Activated CD8-positive, alpha-beta T cell treated with anti-CD3 and anti-CD28 coated beads for 36 hours (primary cell): ENCODE data around the gene ZMYND8. TPM values are rescaled to one million over a fixed set of nuclear protein-coding genes. Genes with fewer than 3 reads are reported as not detected.
"Not testable (repeated sequence)": the region's sequence is repeated elsewhere in the genome, so short reads cannot be mapped to it uniquely, and the experiment has no call there.

Experiments used
- ATAC-seq: fragments of 200-7000 bp; cut with Tn5 transposase; one replicate; pipeline ENCODE4 v1.10.0; 2021; ENCODE audit warnings: mild to moderate bottlenecking, moderate library complexity
- CTCF ChIA-PET: fragments of 350-600 bp; sonication (Branson Sonifier 250); formaldehyde crosslinking; loops from one replicate; lab custom pipeline; 2021; ENCODE audit warnings: antibody characterized with exemption; lab: Charles Lee
- POLR2A ChIA-PET: fragments of 350-600 bp; sonication (Branson Sonifier 250); formaldehyde crosslinking; loops from one replicate; lab custom pipeline; 2021; ENCODE audit warnings: antibody characterized with exemption; lab: Charles Lee
- DNase-seq: peaks from one replicate; pipeline ENCODE4 v3.0.0-alpha.2; 2020
- H3K27ac Mint-ChIP-seq: one replicate; pipeline ENCODE4 v1.8.0; 2021; ENCODE audit warnings: mild to moderate bottlenecking, mixed read lengths
- H3K27me3 Mint-ChIP-seq: one replicate; pipeline ENCODE4 v1.8.0; 2021; ENCODE audit warnings: mixed read lengths
- H3K36me3 Mint-ChIP-seq: one replicate; pipeline ENCODE4 v1.8.0; 2021; ENCODE audit warnings: low read depth, mixed read lengths
- H3K4me1 Mint-ChIP-seq: one replicate; pipeline ENCODE4 v1.8.0; 2021; ENCODE audit warnings: low read depth, mixed read lengths
- H3K4me3 Mint-ChIP-seq: one replicate; pipeline ENCODE4 v1.8.0; 2021; ENCODE audit warnings: mild to moderate bottlenecking, moderate library complexity, mixed read lengths
- H3K9me3 Mint-ChIP-seq: one replicate; pipeline ENCODE4 v1.8.0; 2021; ENCODE audit warnings: mixed read lengths
- CTCF ChIP-seq: fragments of 200-600 bp; IDR thresholded peaks from one replicate; pipeline ENCODE4 v1.8.0; 2022; ENCODE audit warnings: antibody characterized with exemption, mild to moderate bottlenecking
- intact Hi-C: fragments of 100-400 bp; cut with micrococcal nuclease; formaldehyde crosslinking; loops from one replicate; pipeline ENCODE4 v1.10.0; 2022
- total RNA-seq, 2 experiments: library from RNA; stranded (reverse); gene quantifications; one replicate each; pipeline ENCODE4 v1.2.3, GENCODE V29; 2021

ZMYND8 gene
- total RNA-seq, 2 experiments from 2014 or later: 31.9 to 33.4 TPM

- H3K4me1 Mint-ChIP-seq: peaks cover 39% of the 10 kb centered on the region
- ATAC-seq: no peak
- no peaks in the 10 kb centered on the region for H3K9me3 Mint-ChIP-seq
- intact Hi-C loops: no loop called here
- ChIA-PET CTCF (interaction anchor here (3.5 to 4.1 kb wide), 2 partner anchors 11 to 122 kb away, joined by 26 to 28 read pairs; no protein-coding TSS in a partner anchor), POLR2A (interaction anchor here (0.8 to 1.0 kb wide), 2 partner anchors 11 to 13 kb away, joined by 3 read pairs; no protein-coding TSS in a partner anchor)
- DNase-seq: no peak
- no peak overlapping the region for H3K4me3 Mint-ChIP-seq
- no peaks in the 10 kb centered on the region for H3K27me3 Mint-ChIP-seq
- peaks cover 34% of the 10 kb centered on the region for H3K36me3 Mint-ChIP-seq
- no peak overlapping the region for H3K27ac Mint-ChIP-seq
- no peak for TF ChIP-seq CTCF
These were observed 94.0 kb downstream of the ZMYND8 start for GRCh38 chr20:47262365-47263013.

GRCh38 chr20:47262008-47262364 lies 94.5 kb downstream of the ZMYND8 start:
- POLR2A ChIA-PET: interaction anchor here (0.8 to 1.0 kb wide), 2 partner anchors 12 to 14 kb away, joined by 3 read pairs; no protein-coding TSS in a partner anchor
- no peak for ATAC-seq
- CTCF ChIA-PET: interaction anchor here (3.5 to 4.1 kb wide), 2 partner anchors 11 to 122 kb away, joined by 26 to 28 read pairs; no protein-coding TSS in a partner anchor
- no peaks in the 10 kb centered on the region for H3K9me3 Mint-ChIP-seq
- no peak overlapping the region for H3K4me3 Mint-ChIP-seq
- no peak for DNase-seq
- H3K27me3 Mint-ChIP-seq: no peaks in the 10 kb centered on the region
- H3K36me3 Mint-ChIP-seq: peaks cover 36% of the 10 kb centered on the region
- intact Hi-C loops: no loop called here
- peaks cover 37% of the 10 kb centered on the region for H3K4me1 Mint-ChIP-seq
- no peak for TF ChIP-seq CTCF
- no peak overlapping the region for H3K27ac Mint-ChIP-seq

- DNase-seq, intact Hi-C loops, H3K27me3 Mint-ChIP-seq, H3K4me3 Mint-ChIP-seq, ATAC-seq, H3K9me3 Mint-ChIP-seq: not testable (repeated sequence)
- ChIA-PET POLR2A (interaction anchor here (1.2 kb wide), 1 partner anchor 95 kb away, joined by 4 read pairs; the partner anchor contains the start of gene ZMYND8), CTCF (interaction anchor here (1.0 to 2.3 kb wide), 3 partner anchors 12 to 123 kb away, joined by 3 to 7 read pairs (median 3); no protein-coding TSS in a partner anchor)
- Mint-ChIP-seq H3K4me1 (peaks cover 31% of the 10 kb centered on the region), H3K27ac (peak overlapping the region; percentile 2), H3K36me3 (peaks cover 39% of the 10 kb centered on the region)
These were observed 95.2 kb downstream of the ZMYND8 start for GRCh38 chr20:47261161-47261774.

GRCh38 chr20:47260540-47261126 lies 95.9 kb downstream of the ZMYND8 start:
- Mint-ChIP-seq H3K27ac (peak overlapping the region; percentile 70), H3K36me3 (peaks cover 36% of the 10 kb centered on the region), H3K4me1 (peaks cover 31% of the 10 kb centered on the region)
- H3K4me3 Mint-ChIP-seq, ATAC-seq, H3K27me3 Mint-ChIP-seq, DNase-seq, H3K9me3 Mint-ChIP-seq, intact Hi-C loops: not testable (repeated sequence)
- POLR2A ChIA-PET: interaction anchor here (1.2 kb wide), 1 partner anchor 96 kb away, joined by 4 read pairs; the partner anchor contains the start of gene ZMYND8
- CTCF ChIA-PET: interaction anchor here (0.8 to 2.3 kb wide), 4 partner anchors 12 to 124 kb away, joined by 3 to 7 read pairs (median 3); no protein-coding TSS in a partner anchor

GRCh38 chr20:47258745-47259695 lies 97.5 kb downstream of the ZMYND8 start:
- Mint-ChIP-seq H3K4me3 (no peak overlapping the region), H3K9me3 (no peaks in the 10 kb centered on the region), H3K36me3 (peaks cover 38% of the 10 kb centered on the region), H3K27ac (peak overlapping the region; percentile 50), H3K4me1 (peaks cover 31% of the 10 kb centered on the region), H3K27me3 (no peaks in the 10 kb centered on the region)
- ChIA-PET CTCF (interaction anchor here (0.8 to 1.5 kb wide), 3 partner anchors 13 to 125 kb away, joined by 3 to 7 read pairs (median 5); no protein-coding TSS in a partner anchor), POLR2A (no interaction called here)
- DNase-seq: no peak
- no peak for TF ChIP-seq CTCF
- intact Hi-C loops: no loop called here
- ATAC-seq: no peak
